RWPE2 (cell line): Measurements from ENCODE around the gene CCL2.

Source experiments
- ATAC-seq: fragments of 200-7000 bp; cut with Tn5 transposase; 3 replicates; pipeline ENCODE4 v1.9.1; 2021; ENCODE audit warnings: low read depth
- DNase-seq: peaks from one replicate; pipeline ENCODE4 v3.0.0-alpha.2; 2020; ENCODE audit warnings: low spot score
- H3K27ac ChIP-seq: fragments of 450-650 bp; 2 replicates; pipeline ENCODE4 v1.5.1; 2017; ENCODE audit warnings: mild to moderate bottlenecking; ENCODE audit not compliant: poor library complexity, severe bottlenecking
- H3K27me3 ChIP-seq: fragments of 250-450 bp; sonication (Bioruptor Pico); 2 replicates; pipeline ENCODE4 v1.5.1; 2021; ENCODE audit warnings: mild to moderate bottlenecking, moderate library complexity; ENCODE audit not compliant: insufficient read depth, poor library complexity, severe bottlenecking
- H3K36me3 ChIP-seq: fragments of 250-450 bp; sonication (Bioruptor Pico); 2 replicates; pipeline ENCODE4 v1.5.1; 2020; ENCODE audit warnings: low read depth, mild to moderate bottlenecking, moderate library complexity
- H3K4me1 ChIP-seq: fragments of 250-450 bp; sonication (Bioruptor Pico); 2 replicates; pipeline ENCODE4 v1.5.1; 2021; ENCODE audit warnings: mild to moderate bottlenecking, moderate library complexity; ENCODE audit not compliant: insufficient read depth, poor library complexity, severe bottlenecking
- H3K4me3 ChIP-seq: fragments of 250-450 bp; sonication (Bioruptor Pico); 2 replicates; pipeline ENCODE4 v1.5.1; 2021; ENCODE audit warnings: mild to moderate bottlenecking, moderate library complexity; ENCODE audit not compliant: severe bottlenecking
- H3K9me3 ChIP-seq: fragments of 250-450 bp; sonication (Bioruptor Pico); 2 replicates; pipeline ENCODE4 v1.5.1; 2021; ENCODE audit warnings: mild to moderate bottlenecking, moderate library complexity; ENCODE audit not compliant: severe bottlenecking
- CTCF ChIP-seq: fragments of 450-650 bp; IDR thresholded peaks from one replicate; pipeline ENCODE4 v1.5.1; 2017; ENCODE audit warnings: mild to moderate bottlenecking, moderate library complexity; ENCODE audit not compliant: poor library complexity, severe bottlenecking

The CCL2 gene

GRCh38 chr17:34236281-34236892 is 18.7 kb upstream of the CCL2 start:
- Histone ChIP-seq H3K27me3 (no peaks in the 10 kb centered on the region), H3K4me3 (no peak overlapping the region), H3K27ac (no peak overlapping the region), H3K9me3 (no peaks in the 10 kb centered on the region), H3K36me3 (no peaks in the 10 kb centered on the region), H3K4me1 (no peaks in the 10 kb centered on the region)
- DNase-seq = no peak
- no peak for TF ChIP-seq CTCF
- no peak for ATAC-seq

- no peaks in the 10 kb centered on the region for H3K36me3 ChIP-seq
- no peaks in the 10 kb centered on the region for H3K9me3 ChIP-seq
- TF ChIP-seq CTCF = no peak
- no peak for ATAC-seq
- no peaks in the 10 kb centered on the region for H3K27me3 ChIP-seq
- DNase-seq = no peak
- H3K4me1 ChIP-seq = no peaks in the 10 kb centered on the region
- no peak overlapping the region for H3K4me3 ChIP-seq
- H3K27ac ChIP-seq = no peak overlapping the region
Measured at GRCh38 chr17:34237458-34237857, 17.6 kb upstream of the CCL2 start.

- TF ChIP-seq CTCF = no peak
- no peak for DNase-seq
- ATAC-seq = no peak
- no peaks in the 10 kb centered on the region for H3K36me3 ChIP-seq
- H3K27ac ChIP-seq = no peak overlapping the region
- no peak overlapping the region for H3K4me3 ChIP-seq
- no peaks in the 10 kb centered on the region for H3K9me3 ChIP-seq
- H3K4me1 ChIP-seq = no peaks in the 10 kb centered on the region
- H3K27me3 ChIP-seq = no peaks in the 10 kb centered on the region
Measured at GRCh38 chr17:34241062-34241461, 14.0 kb upstream of the CCL2 start.

GRCh38 chr17:34242587-34243363 is 12.3 kb upstream of the CCL2 start:
- no peak for ATAC-seq
- TF ChIP-seq CTCF = no peak
- Histone ChIP-seq H3K9me3 (no peaks in the 10 kb centered on the region), H3K27ac (no peak overlapping the region), H3K4me3 (no peak overlapping the region), H3K36me3 (no peaks in the 10 kb centered on the region), H3K4me1 (no peaks in the 10 kb centered on the region), H3K27me3 (no peaks in the 10 kb centered on the region)
- DNase-seq = no peak
